ENCODE data around the gene ACTL6B. TPM values are rescaled to one million over a fixed set of nuclear protein-coding genes. Genes with fewer than 3 reads are reported as not detected.

ACTL6B gene
- total and polyA plus RNA-seq, 9 of the 15 experiments (the other 6 are each of a cell fraction or from before 2014, with no cell fraction given) = not detected

DNA sequence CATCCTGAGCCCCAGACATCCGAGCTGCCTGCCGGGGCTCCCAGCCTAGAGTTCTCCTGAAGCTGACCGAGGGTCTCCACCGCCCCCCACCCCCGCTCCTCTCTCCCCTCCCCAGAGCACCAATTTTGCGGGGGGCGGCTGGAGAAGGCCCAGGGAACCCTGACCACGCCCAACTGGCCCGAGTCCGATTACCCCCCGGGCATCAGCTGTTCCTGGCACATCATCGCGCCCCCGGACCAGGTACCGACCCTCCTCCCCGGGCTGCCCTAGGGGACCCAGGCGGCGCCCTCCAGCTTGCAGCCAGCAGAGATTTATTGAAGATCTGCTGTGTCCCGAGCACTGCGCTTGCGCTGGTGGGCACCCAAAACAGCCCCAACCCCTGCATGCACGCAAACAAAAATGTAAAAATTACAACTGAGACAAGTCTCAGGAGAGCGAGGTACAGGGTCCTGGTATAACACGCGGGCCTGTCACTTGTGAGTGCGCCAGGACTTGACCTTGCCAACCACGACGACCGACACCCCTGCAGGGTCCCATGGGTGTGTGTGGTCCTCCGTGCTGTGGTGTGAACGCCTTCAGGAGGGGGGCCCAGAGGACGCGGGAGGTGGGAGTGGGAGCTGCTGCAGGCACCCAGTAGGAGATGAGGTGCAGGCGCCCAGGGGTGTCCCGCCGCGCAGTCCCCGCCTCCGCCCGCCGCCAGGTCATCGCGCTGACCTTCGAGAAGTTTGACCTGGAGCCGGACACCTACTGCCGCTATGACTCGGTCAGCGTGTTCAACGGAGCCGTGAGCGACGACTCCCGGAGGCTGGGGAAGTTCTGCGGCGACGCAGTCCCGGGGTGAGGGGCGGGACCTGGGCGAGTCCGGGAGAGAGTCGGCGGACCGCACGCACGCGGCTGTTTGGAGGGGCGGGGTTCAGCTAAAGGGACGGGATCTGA is 51.0 kb downstream of the ACTL6B start (continued):
- TF ChIP-seq, protein P1, sequence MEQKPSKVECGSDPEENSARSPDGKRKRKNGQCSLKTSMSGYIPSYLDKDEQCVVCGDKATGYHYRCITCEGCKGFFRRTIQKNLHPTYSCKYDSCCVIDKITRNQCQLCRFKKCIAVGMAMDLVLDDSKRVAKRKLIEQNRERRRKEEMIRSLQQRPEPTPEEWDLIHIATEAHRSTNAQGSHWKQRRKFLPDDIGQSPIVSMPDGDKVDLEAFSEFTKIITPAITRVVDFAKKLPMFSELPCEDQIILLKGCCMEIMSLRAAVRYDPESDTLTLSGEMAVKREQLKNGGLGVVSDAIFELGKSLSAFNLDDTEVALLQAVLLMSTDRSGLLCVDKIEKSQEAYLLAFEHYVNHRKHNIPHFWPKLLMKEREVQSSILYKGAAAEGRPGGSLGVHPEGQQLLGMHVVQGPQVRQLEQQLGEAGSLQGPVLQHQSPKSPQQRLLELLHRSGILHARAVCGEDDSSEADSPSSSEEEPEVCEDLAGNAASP (IDR thresholded peaks at IDR 0.05) = no peak
- TF ChIP-seq, protein P2, sequence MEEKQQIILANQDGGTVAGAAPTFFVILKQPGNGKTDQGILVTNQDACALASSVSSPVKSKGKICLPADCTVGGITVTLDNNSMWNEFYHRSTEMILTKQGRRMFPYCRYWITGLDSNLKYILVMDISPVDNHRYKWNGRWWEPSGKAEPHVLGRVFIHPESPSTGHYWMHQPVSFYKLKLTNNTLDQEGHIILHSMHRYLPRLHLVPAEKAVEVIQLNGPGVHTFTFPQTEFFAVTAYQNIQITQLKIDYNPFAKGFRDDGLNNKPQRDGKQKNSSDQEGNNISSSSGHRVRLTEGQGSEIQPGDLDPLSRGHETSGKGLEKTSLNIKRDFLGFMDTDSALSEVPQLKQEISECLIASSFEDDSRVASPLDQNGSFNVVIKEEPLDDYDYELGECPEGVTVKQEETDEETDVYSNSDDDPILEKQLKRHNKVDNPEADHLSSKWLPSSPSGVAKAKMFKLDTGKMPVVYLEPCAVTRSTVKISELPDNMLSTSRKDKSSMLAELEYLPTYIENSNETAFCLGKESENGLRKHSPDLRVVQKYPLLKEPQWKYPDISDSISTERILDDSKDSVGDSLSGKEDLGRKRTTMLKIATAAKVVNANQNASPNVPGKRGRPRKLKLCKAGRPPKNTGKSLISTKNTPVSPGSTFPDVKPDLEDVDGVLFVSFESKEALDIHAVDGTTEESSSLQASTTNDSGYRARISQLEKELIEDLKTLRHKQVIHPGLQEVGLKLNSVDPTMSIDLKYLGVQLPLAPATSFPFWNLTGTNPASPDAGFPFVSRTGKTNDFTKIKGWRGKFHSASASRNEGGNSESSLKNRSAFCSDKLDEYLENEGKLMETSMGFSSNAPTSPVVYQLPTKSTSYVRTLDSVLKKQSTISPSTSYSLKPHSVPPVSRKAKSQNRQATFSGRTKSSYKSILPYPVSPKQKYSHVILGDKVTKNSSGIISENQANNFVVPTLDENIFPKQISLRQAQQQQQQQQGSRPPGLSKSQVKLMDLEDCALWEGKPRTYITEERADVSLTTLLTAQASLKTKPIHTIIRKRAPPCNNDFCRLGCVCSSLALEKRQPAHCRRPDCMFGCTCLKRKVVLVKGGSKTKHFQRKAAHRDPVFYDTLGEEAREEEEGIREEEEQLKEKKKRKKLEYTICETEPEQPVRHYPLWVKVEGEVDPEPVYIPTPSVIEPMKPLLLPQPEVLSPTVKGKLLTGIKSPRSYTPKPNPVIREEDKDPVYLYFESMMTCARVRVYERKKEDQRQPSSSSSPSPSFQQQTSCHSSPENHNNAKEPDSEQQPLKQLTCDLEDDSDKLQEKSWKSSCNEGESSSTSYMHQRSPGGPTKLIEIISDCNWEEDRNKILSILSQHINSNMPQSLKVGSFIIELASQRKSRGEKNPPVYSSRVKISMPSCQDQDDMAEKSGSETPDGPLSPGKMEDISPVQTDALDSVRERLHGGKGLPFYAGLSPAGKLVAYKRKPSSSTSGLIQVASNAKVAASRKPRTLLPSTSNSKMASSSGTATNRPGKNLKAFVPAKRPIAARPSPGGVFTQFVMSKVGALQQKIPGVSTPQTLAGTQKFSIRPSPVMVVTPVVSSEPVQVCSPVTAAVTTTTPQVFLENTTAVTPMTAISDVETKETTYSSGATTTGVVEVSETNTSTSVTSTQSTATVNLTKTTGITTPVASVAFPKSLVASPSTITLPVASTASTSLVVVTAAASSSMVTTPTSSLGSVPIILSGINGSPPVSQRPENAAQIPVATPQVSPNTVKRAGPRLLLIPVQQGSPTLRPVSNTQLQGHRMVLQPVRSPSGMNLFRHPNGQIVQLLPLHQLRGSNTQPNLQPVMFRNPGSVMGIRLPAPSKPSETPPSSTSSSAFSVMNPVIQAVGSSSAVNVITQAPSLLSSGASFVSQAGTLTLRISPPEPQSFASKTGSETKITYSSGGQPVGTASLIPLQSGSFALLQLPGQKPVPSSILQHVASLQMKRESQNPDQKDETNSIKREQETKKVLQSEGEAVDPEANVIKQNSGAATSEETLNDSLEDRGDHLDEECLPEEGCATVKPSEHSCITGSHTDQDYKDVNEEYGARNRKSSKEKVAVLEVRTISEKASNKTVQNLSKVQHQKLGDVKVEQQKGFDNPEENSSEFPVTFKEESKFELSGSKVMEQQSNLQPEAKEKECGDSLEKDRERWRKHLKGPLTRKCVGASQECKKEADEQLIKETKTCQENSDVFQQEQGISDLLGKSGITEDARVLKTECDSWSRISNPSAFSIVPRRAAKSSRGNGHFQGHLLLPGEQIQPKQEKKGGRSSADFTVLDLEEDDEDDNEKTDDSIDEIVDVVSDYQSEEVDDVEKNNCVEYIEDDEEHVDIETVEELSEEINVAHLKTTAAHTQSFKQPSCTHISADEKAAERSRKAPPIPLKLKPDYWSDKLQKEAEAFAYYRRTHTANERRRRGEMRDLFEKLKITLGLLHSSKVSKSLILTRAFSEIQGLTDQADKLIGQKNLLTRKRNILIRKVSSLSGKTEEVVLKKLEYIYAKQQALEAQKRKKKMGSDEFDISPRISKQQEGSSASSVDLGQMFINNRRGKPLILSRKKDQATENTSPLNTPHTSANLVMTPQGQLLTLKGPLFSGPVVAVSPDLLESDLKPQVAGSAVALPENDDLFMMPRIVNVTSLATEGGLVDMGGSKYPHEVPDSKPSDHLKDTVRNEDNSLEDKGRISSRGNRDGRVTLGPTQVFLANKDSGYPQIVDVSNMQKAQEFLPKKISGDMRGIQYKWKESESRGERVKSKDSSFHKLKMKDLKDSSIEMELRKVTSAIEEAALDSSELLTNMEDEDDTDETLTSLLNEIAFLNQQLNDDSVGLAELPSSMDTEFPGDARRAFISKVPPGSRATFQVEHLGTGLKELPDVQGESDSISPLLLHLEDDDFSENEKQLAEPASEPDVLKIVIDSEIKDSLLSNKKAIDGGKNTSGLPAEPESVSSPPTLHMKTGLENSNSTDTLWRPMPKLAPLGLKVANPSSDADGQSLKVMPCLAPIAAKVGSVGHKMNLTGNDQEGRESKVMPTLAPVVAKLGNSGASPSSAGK (IDR thresholded peaks at IDR 0.05) = peak; percentile 89
- TF ChIP-seq EGR1 (conservative IDR thresholded peaks at IDR 0.05) (peak; percentile 50; the same call in 1 of the 2 replicates), NRF1 (conservative IDR thresholded peaks at IDR 0.05 in 1 of 2, IDR thresholded peaks at IDR 0.05 in 1 of 2) (peak; percentile 73 to 79), RB1 (IDR thresholded peaks at IDR 0.05; ENCODE audit: low read depth) (0 out of 2 replicates have a peak, but pooled peaks have one; percentile 12), BRF1 (IDR thresholded peaks at IDR 0.05; ENCODE audit: borderline replicate concordance, extremely low read depth, insufficient read length) (no peak)
- TF ChIP-seq, protein P3, sequence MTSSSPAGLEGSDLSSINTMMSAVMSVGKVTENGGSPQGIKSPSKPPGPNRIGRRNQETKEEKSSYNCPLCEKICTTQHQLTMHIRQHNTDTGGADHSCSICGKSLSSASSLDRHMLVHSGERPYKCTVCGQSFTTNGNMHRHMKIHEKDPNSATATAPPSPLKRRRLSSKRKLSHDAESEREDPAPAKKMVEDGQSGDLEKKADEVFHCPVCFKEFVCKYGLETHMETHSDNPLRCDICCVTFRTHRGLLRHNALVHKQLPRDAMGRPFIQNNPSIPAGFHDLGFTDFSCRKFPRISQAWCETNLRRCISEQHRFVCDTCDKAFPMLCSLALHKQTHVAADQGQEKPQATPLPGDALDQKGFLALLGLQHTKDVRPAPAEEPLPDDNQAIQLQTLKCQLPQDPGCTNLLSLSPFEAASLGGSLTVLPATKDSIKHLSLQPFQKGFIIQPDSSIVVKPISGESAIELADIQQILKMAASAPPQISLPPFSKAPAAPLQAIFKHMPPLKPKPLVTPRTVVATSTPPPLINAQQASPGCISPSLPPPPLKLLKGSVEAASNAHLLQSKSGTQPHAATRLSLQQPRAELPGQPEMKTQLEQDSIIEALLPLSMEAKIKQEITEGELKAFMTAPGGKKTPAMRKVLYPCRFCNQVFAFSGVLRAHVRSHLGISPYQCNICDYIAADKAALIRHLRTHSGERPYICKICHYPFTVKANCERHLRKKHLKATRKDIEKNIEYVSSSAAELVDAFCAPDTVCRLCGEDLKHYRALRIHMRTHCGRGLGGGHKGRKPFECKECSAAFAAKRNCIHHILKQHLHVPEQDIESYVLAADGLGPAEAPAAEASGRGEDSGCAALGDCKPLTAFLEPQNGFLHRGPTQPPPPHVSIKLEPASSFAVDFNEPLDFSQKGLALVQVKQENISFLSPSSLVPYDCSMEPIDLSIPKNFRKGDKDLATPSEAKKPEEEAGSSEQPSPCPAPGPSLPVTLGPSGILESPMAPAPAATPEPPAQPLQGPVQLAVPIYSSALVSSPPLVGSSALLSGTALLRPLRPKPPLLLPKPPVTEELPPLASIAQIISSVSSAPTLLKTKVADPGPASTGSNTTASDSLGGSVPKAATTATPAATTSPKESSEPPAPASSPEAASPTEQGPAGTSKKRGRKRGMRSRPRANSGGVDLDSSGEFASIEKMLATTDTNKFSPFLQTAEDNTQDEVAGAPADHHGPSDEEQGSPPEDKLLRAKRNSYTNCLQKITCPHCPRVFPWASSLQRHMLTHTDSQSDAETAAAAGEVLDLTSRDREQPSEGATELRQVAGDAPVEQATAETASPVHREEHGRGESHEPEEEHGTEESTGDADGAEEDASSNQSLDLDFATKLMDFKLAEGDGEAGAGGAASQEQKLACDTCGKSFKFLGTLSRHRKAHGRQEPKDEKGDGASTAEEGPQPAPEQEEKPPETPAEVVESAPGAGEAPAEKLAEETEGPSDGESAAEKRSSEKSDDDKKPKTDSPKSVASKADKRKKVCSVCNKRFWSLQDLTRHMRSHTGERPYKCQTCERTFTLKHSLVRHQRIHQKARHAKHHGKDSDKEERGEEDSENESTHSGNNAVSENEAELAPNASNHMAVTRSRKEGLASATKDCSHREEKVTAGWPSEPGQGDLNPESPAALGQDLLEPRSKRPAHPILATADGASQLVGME (CRISPR knock-in tag; IDR thresholded peaks at IDR 0.05) = 0 out of 2 replicates have a peak, but pooled peaks have one; percentile 16

Data from K562 (cell line).